ENCODE measurements around the gene LSM14B. TPM values are rescaled to one million over a fixed set of nuclear protein-coding genes. Genes with fewer than 3 reads are reported as not detected.

The LSM14B gene
- total RNA-seq, 1 experiment from 2014 or later: 61.5 TPM

DNA sequence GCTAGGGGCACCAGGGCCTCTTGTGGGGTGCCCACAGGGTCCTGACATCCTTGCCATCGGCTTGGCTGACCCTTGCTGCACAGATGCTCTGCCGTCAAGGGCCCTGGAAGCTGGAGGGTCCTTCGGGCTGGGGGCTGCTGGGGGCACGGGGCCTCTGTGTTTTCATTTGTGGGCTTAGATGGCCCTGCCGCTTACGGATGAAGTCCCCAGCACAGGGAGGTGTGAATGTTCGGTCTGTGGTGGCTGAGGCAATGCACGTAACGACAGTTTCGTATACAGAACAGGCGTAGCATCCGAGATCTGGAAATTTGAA, 35.8 kb downstream of the LSM14B start:
- Histone ChIP-seq H3K9me2 (ENCODE audit: insufficient read depth) (no peaks in the 10 kb centered on the region), H4K20me1 (ENCODE audit: insufficient read depth) (peaks cover 63% of the 10 kb centered on the region), H3K36me3 (ENCODE audit: low read depth) (peaks cover 13% of the 10 kb centered on the region; the same call in 1 of the 2 replicates), H3K4me2 (no peak overlapping the region), H2AFZ (no peak overlapping the region), H3K4me3 (no peak overlapping the region), H3K27me3 (ENCODE audit: insufficient read depth, low read depth) (no peaks in the 10 kb centered on the region), H3F3A (ENCODE audit: insufficient read depth, low read depth) (peaks cover 35% of the 10 kb centered on the region), H3K27ac (no peak overlapping the region), H3K79me2 (ENCODE audit: low read depth) (peaks cover 57% of the 10 kb centered on the region), H3K9me3 (ENCODE audit: insufficient read depth, low read depth) (no peaks in the 10 kb centered on the region), H3K4me1 (replicated peaks; ENCODE audit: insufficient read depth) (peaks cover 43% of the 10 kb centered on the region)
- POLR2A ChIA-PET (ENCODE audit: unreplicated experiment): no interaction called here
- DNase-seq: no peak
- no TSS peak for BruUV-seq (replicated peaks)
- TF ChIP-seq, protein P1, sequence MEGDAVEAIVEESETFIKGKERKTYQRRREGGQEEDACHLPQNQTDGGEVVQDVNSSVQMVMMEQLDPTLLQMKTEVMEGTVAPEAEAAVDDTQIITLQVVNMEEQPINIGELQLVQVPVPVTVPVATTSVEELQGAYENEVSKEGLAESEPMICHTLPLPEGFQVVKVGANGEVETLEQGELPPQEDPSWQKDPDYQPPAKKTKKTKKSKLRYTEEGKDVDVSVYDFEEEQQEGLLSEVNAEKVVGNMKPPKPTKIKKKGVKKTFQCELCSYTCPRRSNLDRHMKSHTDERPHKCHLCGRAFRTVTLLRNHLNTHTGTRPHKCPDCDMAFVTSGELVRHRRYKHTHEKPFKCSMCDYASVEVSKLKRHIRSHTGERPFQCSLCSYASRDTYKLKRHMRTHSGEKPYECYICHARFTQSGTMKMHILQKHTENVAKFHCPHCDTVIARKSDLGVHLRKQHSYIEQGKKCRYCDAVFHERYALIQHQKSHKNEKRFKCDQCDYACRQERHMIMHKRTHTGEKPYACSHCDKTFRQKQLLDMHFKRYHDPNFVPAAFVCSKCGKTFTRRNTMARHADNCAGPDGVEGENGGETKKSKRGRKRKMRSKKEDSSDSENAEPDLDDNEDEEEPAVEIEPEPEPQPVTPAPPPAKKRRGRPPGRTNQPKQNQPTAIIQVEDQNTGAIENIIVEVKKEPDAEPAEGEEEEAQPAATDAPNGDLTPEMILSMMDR (conservative IDR thresholded peaks at IDR 0.05): no peak
- intact Hi-C loops (cut with micrococcal nuclease; ENCODE audit: unreplicated experiment): no loop called here
- CTCF ChIA-PET: no interaction called here

DNA sequence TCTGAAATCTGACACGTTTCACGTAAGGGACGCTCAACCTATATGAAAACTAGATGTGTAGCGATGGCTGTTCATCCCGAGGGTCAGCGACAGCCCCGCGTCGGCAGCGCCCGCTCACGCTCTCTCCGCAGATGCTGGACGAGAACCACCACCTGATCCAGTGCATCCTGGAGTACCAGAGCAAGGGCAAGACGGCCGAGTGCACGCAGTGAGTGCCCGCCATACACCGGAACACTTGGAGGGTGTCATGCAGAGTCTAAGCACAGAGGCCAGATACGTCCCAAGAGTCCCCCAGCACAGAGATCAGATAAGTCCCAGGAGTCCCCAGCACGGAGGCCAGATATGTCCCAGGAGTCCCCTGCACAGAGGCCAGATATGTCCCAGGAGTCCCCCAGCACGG, 36.3 kb downstream of the LSM14B start:
- H3K9me2 ChIP-seq (ENCODE audit: insufficient read depth): no peaks in the 10 kb centered on the region
- no peak overlapping the region for H2AFZ ChIP-seq
- H3K36me3 ChIP-seq (ENCODE audit: low read depth): peaks cover 13% of the 10 kb centered on the region; the same call in 1 of the 2 replicates
- intact Hi-C loops (cut with micrococcal nuclease; ENCODE audit: unreplicated experiment): no loop called here
- H3K4me2 ChIP-seq: no peak overlapping the region
- no peak overlapping the region for H3K4me3 ChIP-seq
- ChIA-PET POLR2A (ENCODE audit: unreplicated experiment) (no interaction called here), CTCF (no interaction called here)
- no peak overlapping the region for H3K27ac ChIP-seq
- H3K9me3 ChIP-seq (ENCODE audit: insufficient read depth, low read depth): no peaks in the 10 kb centered on the region
- H4K20me1 ChIP-seq (ENCODE audit: insufficient read depth): peaks cover 59% of the 10 kb centered on the region
- peaks cover 52% of the 10 kb centered on the region for H3K79me2 ChIP-seq (ENCODE audit: low read depth)
- TF ChIP-seq, protein P1 (conservative IDR thresholded peaks at IDR 0.05): no peak
- no peak for TF ChIP-seq EZH2 (IDR thresholded peaks at IDR 0.05; ENCODE audit: low read depth)
- peaks cover 43% of the 10 kb centered on the region for H3K4me1 ChIP-seq (replicated peaks; ENCODE audit: insufficient read depth)
- DNase-seq: no peak
- no peaks in the 10 kb centered on the region for H3K27me3 ChIP-seq (ENCODE audit: insufficient read depth, low read depth)
- BruUV-seq (replicated peaks): no TSS peak
- peaks cover 35% of the 10 kb centered on the region for H3F3A ChIP-seq (ENCODE audit: insufficient read depth, low read depth)

DNA sequence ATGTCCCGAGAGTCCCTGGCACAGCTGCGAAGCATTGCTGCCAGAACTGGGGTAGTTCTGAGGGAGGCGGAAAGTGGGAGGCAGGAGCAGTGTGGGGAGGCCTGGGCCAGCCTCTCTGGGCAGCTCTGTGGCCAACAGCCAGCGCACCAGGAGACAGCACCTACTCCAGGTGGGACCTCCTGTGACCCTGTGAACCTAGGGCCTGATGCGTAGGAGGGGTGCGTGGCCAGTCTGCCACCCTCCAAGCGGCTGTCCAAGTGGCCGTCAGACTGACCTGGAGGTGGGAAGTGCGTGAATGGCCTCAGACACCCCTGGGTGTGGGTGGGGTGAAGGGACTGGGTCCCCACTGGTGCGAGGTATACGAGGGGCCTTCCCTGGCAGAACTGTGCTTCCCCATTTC, 36.8 kb downstream of the LSM14B start:
- no peaks in the 10 kb centered on the region for H3K27me3 ChIP-seq (ENCODE audit: insufficient read depth, low read depth)
- no TSS peak for BruUV-seq (replicated peaks)

More for the DNA sequence above, 36.8 kb downstream of the LSM14B start:
- TF ChIP-seq, protein P1 (conservative IDR thresholded peaks at IDR 0.05): no peak
- TF ChIP-seq EZH2 (IDR thresholded peaks at IDR 0.05; ENCODE audit: low read depth): no peak
- CTCF ChIA-PET: no interaction called here
- Histone ChIP-seq H3K79me2 (ENCODE audit: low read depth) (peaks cover 46% of the 10 kb centered on the region), H3K27ac (no peak overlapping the region), H3K4me3 (no peak overlapping the region), H3F3A (ENCODE audit: insufficient read depth, low read depth) (peaks cover 30% of the 10 kb centered on the region), H3K4me2 (peak overlapping the region; percentile 51; the same call in 1 of the 2 replicates), H4K20me1 (ENCODE audit: insufficient read depth) (peaks cover 58% of the 10 kb centered on the region), H3K9me2 (ENCODE audit: insufficient read depth) (no peaks in the 10 kb centered on the region), H3K4me1 (replicated peaks; ENCODE audit: insufficient read depth) (peaks cover 42% of the 10 kb centered on the region), H2AFZ (no peak overlapping the region), H3K9me3 (ENCODE audit: insufficient read depth, low read depth) (no peaks in the 10 kb centered on the region), H3K36me3 (ENCODE audit: low read depth) (peaks cover 13% of the 10 kb centered on the region; the same call in 1 of the 2 replicates)
- intact Hi-C loops (cut with micrococcal nuclease; ENCODE audit: unreplicated experiment): no loop called here
- POLR2A ChIA-PET (ENCODE audit: unreplicated experiment): no interaction called here
- DNase-seq: no peak
